HG03066 (cell line): Measurements from ENCODE around the gene RTN4.

ENCODE experiments used
- ATAC-seq: cut with Tn5 transposase; IDR thresholded peaks from one replicate; pipeline ENCODE4 v1.9.1; 2021; ENCODE audit warnings: low read depth; ENCODE audit not compliant: unreplicated experiment

The RTN4 gene

DNA sequence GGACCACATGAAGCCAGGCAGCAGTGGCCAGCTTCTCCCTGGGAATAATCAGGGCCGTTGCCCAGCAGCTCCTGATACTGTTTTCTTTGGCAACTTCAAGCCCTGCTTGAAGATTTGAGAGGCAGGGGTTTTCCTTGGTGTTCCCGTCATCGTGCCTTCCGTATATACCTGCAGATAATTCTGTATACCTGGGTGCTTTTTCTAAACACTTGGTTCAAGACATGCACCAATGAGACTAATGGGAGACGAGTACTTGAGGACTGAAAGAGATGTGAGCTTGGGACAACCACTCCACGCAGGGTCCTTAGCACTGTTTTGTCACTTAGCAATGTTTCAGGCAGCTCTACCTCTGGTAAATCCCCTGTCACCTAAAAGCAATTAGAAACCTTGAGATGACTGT, 118.8 kb downstream of the RTN4 start:
- ATAC-seq = no peak

DNA sequence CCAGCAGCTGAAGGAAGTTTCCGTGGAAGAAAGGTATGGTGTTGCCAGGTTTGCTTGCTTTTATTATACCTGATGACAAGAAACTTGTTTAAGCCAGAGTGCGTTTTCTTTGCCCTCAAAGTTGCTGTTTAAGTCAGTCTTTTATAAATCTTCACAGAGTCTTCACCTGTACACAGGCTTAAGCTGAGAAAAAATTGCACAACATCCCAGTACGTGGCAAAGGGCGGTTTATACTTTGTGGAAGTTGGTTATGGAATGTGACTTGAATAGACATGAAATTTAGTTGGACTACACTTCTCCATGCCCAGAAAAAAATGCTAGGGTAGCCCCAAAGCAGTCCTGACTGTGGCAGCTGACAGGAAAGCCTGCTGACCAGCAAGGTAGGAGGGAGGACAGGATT, 121.5 kb downstream of the RTN4 start:
- ATAC-seq = no peak

DNA sequence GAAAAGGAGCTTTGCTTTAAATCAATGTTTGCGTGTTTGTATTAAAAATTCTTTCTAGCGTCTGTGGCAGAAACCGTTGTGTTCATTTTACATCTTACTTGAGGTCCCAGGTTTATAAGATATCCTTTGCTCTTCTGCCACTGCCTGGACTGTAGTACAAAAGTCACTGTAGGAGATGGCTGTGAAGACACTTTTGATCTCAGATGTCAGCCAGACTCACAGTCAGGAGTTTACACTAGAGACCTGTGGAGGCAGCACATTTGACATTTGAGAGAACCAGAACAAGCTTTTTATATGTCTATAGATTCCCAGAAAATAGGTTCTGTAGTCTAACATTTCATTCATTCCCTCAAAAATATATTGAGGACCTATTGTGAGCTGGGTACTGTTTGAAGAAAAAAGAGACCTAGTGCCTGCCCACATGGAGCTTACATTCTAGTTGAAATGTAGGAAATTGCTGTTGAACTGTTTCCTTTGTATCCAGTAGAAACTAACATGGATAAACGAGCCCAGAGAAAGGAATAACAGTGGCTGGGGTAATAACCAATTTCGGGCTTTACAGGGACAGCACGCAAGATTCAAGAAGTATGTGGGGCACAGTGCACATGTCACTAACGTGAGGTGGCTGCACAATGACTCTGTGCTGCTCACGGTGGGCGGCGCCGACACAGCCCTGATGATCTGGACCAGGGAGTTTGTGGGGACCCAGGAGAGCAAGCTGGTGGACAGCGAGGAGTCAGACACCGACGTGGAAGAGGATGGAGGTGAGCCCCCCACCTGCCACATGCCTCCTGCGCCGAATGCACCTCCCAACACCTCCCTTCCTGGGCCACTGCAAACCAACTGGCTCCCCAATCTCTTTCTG, 122.3 kb downstream of the RTN4 start:
- ATAC-seq = no peak

DNA sequence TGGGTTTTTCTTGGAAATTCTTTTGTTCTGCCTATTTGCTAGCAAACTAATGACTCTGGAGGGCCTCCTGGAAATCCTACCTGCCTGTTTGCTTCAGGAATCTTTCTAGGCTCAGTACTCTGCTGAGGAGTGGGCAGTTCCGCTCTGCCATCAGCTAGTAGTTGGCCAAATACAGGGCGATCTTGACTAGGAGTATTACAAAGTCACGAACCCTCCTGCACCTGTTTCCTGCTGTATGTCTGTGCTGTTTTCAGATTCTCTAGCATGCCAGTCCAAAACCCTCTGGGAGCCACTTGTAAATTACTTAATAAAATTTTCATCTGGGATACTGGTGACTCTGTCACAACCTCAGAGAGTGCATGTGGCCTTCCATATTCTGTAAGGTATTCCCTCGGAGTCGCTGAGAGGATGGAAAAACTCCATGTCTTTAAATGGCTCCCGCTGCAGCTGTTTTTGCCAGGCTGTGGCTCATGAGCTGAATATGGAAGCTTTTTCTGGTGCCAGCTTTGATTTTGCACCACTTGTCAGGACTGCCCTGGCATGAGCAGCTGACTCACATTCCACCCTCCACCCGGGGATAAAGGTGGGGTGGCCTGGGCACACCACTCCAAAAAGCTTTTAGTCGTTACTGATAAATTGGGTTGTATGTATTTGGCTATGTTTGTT, 123.0 kb downstream of the RTN4 start:
- no peak for ATAC-seq

DNA sequence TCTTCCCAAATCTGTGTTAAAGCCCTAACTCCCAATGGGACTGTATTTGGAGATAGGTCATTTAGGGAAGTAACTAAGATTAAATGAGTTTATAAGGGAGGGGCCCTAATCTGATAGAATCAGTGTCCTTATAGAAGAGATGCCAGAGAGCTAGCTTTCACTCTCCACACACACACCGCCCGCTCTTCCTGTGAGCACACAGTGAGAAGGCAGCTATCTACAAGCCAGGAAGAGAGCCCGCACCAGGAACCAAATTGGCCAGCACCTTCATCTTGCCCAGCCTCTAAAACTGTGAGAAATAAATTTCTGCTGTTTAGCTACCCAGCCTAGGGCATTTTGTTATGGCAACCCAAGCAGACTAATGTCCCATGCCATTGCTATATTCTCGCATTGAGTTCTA, 125.2 kb downstream of the RTN4 start:
- ATAC-seq = no peak

DNA sequence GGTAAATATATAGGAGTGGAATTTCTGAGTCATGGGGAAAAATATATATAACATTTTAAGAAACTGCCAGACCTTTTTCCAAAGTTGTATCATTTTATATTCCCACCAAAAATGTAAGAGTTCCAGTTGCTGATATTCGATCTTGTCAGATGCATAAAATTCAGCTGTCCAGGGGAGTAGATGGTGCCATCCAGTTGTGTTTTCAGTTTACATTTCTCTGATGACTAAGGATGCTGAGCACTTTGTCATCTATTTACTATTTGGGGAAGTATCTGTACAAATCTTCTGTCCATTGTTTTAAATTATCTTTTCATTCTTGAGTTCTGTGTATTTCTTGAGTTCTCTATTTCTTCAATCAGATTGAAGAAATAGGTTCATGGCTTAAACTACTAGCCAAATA, 126.1 kb downstream of the RTN4 start:
- no peak for ATAC-seq
